ENCODE results near the gene SHISA4. TPM values are rescaled to one million over a fixed set of nuclear protein-coding genes. Genes with fewer than 3 reads are reported as not detected.

The SHISA4 gene
- total RNA-seq, 1 experiment from 2014 or later, result 6.3 TPM

GRCh38 chr1:201885531-201886075 is 3.1 kb upstream of the SHISA4 start:
- H3K36me3 Mint-ChIP-seq, result no peaks in the 10 kb centered on the region
- ChIA-PET POLR2A (no interaction called here), CTCF (interaction anchor here (1.1 to 2.3 kb wide), 3 partner anchors 8 to 373 kb away, joined by 3 to 24 read pairs (median 5); no protein-coding TSS in a partner anchor)
- H3K4me1 Mint-ChIP-seq, result peaks cover 32% of the 10 kb centered on the region
- no peaks in the 10 kb centered on the region for H3K9me3 Mint-ChIP-seq
- H3K27ac Mint-ChIP-seq, result no peak overlapping the region
- DNase-seq (ENCODE audit: low spot score) (no peak), ATAC-seq (0 out of 2 replicates have a peak, but pooled peaks have one; percentile 6)
- H3K4me3 Mint-ChIP-seq, result no peak overlapping the region
- peaks cover 34% of the 10 kb centered on the region for H3K27me3 Mint-ChIP-seq (ENCODE audit: low read depth)
- TF ChIP-seq ZBTB21 (CRISPR knock-in tag; IDR thresholded peaks at IDR 0.05; ENCODE audit: borderline replicate concordance) (no peak), HMGXB4 (CRISPR knock-in tag; IDR thresholded peaks at IDR 0.05) (no peak)

- ChIA-PET POLR2A (interaction anchor here (1.0 kb wide), 1 partner anchor 60 kb away, joined by 3 read pairs; the partner anchor contains the start of gene LMOD1), CTCF (interaction anchor here (1.1 to 2.3 kb wide), 2 partner anchors 8 to 9 kb away, joined by 5 to 24 read pairs; no protein-coding TSS in a partner anchor)
- Mint-ChIP-seq H3K27me3 (ENCODE audit: low read depth) (peaks cover 36% of the 10 kb centered on the region), H3K27ac (no peak overlapping the region), H3K4me3 (no peak overlapping the region), H3K4me1 (peaks cover 25% of the 10 kb centered on the region), H3K9me3 (no peaks in the 10 kb centered on the region), H3K36me3 (no peaks in the 10 kb centered on the region)
- no peak for DNase-seq (ENCODE audit: low spot score)
- ATAC-seq, result no peak
- no peak for TF ChIP-seq FOXP4 (CRISPR knock-in tag; IDR thresholded peaks at IDR 0.05)
- TF ChIP-seq PRRX2 (CRISPR knock-in tag; IDR thresholded peaks at IDR 0.05), result no peak
- TF ChIP-seq JUN (CRISPR knock-in tag; IDR thresholded peaks at IDR 0.05), result no peak
- TF ChIP-seq EMX1 (CRISPR knock-in tag; IDR thresholded peaks at IDR 0.05), result no peak
- no peak for TF ChIP-seq PREB (CRISPR knock-in tag; IDR thresholded peaks at IDR 0.05; ENCODE audit: borderline replicate concordance)
- no peak for TF ChIP-seq FOXP1 (CRISPR knock-in tag; IDR thresholded peaks at IDR 0.05; ENCODE audit: borderline replicate concordance)
- no peak for TF ChIP-seq MYBL2 (CRISPR knock-in tag; IDR thresholded peaks at IDR 0.05)
- TF ChIP-seq CREB1 (CRISPR knock-in tag; IDR thresholded peaks at IDR 0.05), result no peak
- no peak for TF ChIP-seq ATF2 (CRISPR knock-in tag; IDR thresholded peaks at IDR 0.05; ENCODE audit: borderline replicate concordance, low read depth)
- no peak for TF ChIP-seq HMGXB4 (CRISPR knock-in tag; IDR thresholded peaks at IDR 0.05)
These were observed 2.4 kb upstream of the SHISA4 start for GRCh38 chr1:201886103-201886885.
